ENCODE data around the gene NINJ2. TPM values are rescaled to one million over a fixed set of nuclear protein-coding genes. Genes with fewer than 3 reads are reported as not detected.
A peak's percentile ranks its signal among the peaks of the same experiment; 100 is the strongest.

The NINJ2 gene
- polyA plus RNA-seq, 3 donors, result 32.9 to 92.7 (median 73.7) TPM

GRCh38 chr12:559906-560455 lies 103.3 kb downstream of the NINJ2 start:
- Histone ChIP-seq H3K79me2 (ENCODE audit: insufficient read depth, low read length) (peaks cover 11% of the 10 kb centered on the region), H3K4me1 (ENCODE audit: control insufficient read depth in 1 of 2, insufficient read depth in 2 of 2, low read length in 2 of 2) (peaks cover 54 to 57% of the 10 kb centered on the region in 2 donors), H3K27me3 (ENCODE audit: control insufficient read depth in 2 of 2, insufficient read depth in 2 of 2, low read length in 2 of 2) (no peaks in the 10 kb centered on the region), H3K9me3 (replicated peaks in 1 of 2; ENCODE audit: control insufficient read depth in 1 of 2, insufficient read depth in 1 of 2, low read length in 2 of 2) (no peaks in the 10 kb centered on the region), H3K4me3 (replicated peaks in 1 of 3; ENCODE audit: low read depth in 2 of 3, low read length in 3 of 3) (no peak overlapping the region), H3K4me2 (replicated peaks; ENCODE audit: extremely low read depth, low read length, poor library complexity, severe bottlenecking) (no peak overlapping the region), H3K36me3 (replicated peaks in 1 of 2; ENCODE audit: control insufficient read depth in 1 of 2, insufficient read depth in 2 of 2, low read length in 2 of 2) (peaks cover 0 to 6% of the 10 kb centered on the region in 2 donors), H2AFZ (ENCODE audit: insufficient read depth, low read depth, low read length, poor library complexity, severe bottlenecking) (peak overlapping the region; percentile 3), H3K27ac (ENCODE audit: low read depth in 1 of 2, low read length in 2 of 2) (no peak overlapping the region), H4K20me1 (ENCODE audit: insufficient read depth, low read length) (no peaks in the 10 kb centered on the region), H3K9ac (ENCODE audit: insufficient read depth, low read length, poor library complexity, severe bottlenecking) (no peak overlapping the region)
- Mint-ChIP-seq H3K9me3 (no peaks in the 10 kb centered on the region), H3K27ac (peak overlapping the region in 6 of 7 donors; percentile 9 to 68 (median 47)), H3K4me1 (peaks cover 57% of the 10 kb centered on the region), H3K36me3 (peaks cover 10 to 13% of the 10 kb centered on the region in 2 donors), H3K27me3 (ENCODE audit: low read depth in 3 of 3) (peaks cover 5 to 7% (median 6%) of the 10 kb centered on the region in 3 donors), H3K4me3 (peak overlapping the region in 1 of 2 donors; percentile 27)
- peak in 2 of 3 donors; percentile 26 to 39 for DNase-seq
- intact Hi-C loops (cut with micrococcal nuclease), result loop anchor here in 1 of 2 donors (10.0 kb wide), 2 partner anchors 385 to 1025 kb away; partner anchors contain the start of gene RAD52
- TF ChIP-seq CTCF (IDR thresholded peaks at IDR 0.05), result no peak
- WGBS (ENCODE audit: insufficient coverage), result 70% methylated on average over 9 of the region's 14 CpGs

- Histone ChIP-seq H3K4me2 (replicated peaks; ENCODE audit: extremely low read depth, low read length, poor library complexity, severe bottlenecking) (no peak overlapping the region), H3K36me3 (replicated peaks in 1 of 2; ENCODE audit: control insufficient read depth in 1 of 2, insufficient read depth in 2 of 2, low read length in 2 of 2) (no peaks in the 10 kb centered on the region), H3K4me1 (ENCODE audit: control insufficient read depth in 1 of 2, insufficient read depth in 2 of 2, low read length in 2 of 2) (peaks cover 49 to 59% of the 10 kb centered on the region in 2 donors), H3K79me2 (ENCODE audit: insufficient read depth, low read length) (peaks cover 11% of the 10 kb centered on the region), H3K27me3 (ENCODE audit: control insufficient read depth in 2 of 2, insufficient read depth in 2 of 2, low read length in 2 of 2) (no peaks in the 10 kb centered on the region), H3K27ac (ENCODE audit: low read depth in 1 of 2, low read length in 2 of 2) (no peak overlapping the region), H4K20me1 (ENCODE audit: insufficient read depth, low read length) (no peaks in the 10 kb centered on the region), H3K9ac (ENCODE audit: insufficient read depth, low read length, poor library complexity, severe bottlenecking) (no peak overlapping the region), H2AFZ (ENCODE audit: insufficient read depth, low read depth, low read length, poor library complexity, severe bottlenecking) (peak overlapping the region; percentile 3), H3K9me3 (replicated peaks in 1 of 2; ENCODE audit: control insufficient read depth in 1 of 2, insufficient read depth in 1 of 2, low read length in 2 of 2) (no peaks in the 10 kb centered on the region), H3K4me3 (replicated peaks in 1 of 3; ENCODE audit: low read depth in 2 of 3, low read length in 3 of 3) (no peak overlapping the region)
- H3K4me3 Mint-ChIP-seq, result no peak overlapping the region
- intact Hi-C loops (cut with micrococcal nuclease), result no loop called here
- no peak for DNase-seq
- H3K9me3 Mint-ChIP-seq, result no peaks in the 10 kb centered on the region
- peak overlapping the region in 5 of 7 donors; percentile 9 to 68 (median 46) for H3K27ac Mint-ChIP-seq
- TF ChIP-seq CTCF (IDR thresholded peaks at IDR 0.05), result no peak
- H3K36me3 Mint-ChIP-seq, result peaks cover 4 to 8% of the 10 kb centered on the region in 2 donors
- peaks cover 5 to 7% (median 6%) of the 10 kb centered on the region in 3 donors for H3K27me3 Mint-ChIP-seq (ENCODE audit: low read depth in 3 of 3)
- H3K4me1 Mint-ChIP-seq, result peaks cover 54% of the 10 kb centered on the region
- 87% methylated on average over 20 of the region's 21 CpGs for WGBS (ENCODE audit: insufficient coverage)
Observed at GRCh38 chr12:559208-559905, 103.9 kb downstream of the NINJ2 start.
